ENCODE data around the gene SLC13A3. TPM values are rescaled to one million over a fixed set of nuclear protein-coding genes. Genes with fewer than 3 reads are reported as not detected.
A peak's percentile ranks its signal among the peaks of the same experiment; 100 is the strongest.

SLC13A3 gene
- total RNA-seq, 1 experiment from 2014 or later, result 17.5 TPM

GRCh38 chr20:46550461-46550860 lies 100.8 kb downstream of the SLC13A3 start, which contains the start of gene OCSTAMP:
Gene OCSTAMP (minus strand): TSS chr20:46550654. CDS start chr20:46550560, 94 bp downstream.
- Histone ChIP-seq H3K4me2 (ENCODE audit: insufficient read depth, insufficient read length, low read length) (no peak within 1 kb of the TSS), H3K56ac (ENCODE audit: insufficient read length, low read depth, low read length) (no peak within 1 kb of the TSS), H3T11ph (ENCODE audit: low read length) (no peak within 1 kb of the TSS), H3K14ac (ENCODE audit: insufficient read depth, low read length) (no peak within 1 kb of the TSS), H3K23me2 (ENCODE audit: insufficient read length, low read depth, low read length, poor library complexity, severe bottlenecking) (no peaks in the 10 kb centered on the region), H2AFZ (ENCODE audit: low read length) (no peak within 1 kb of the TSS), H3K18ac (ENCODE audit: insufficient read length, low read depth, low read length) (no peak within 1 kb of the TSS), H4K91ac (ENCODE audit: insufficient read length, low read depth, low read length) (no peak within 1 kb of the TSS), H2AK5ac (ENCODE audit: insufficient read length, low read length) (no peak within 1 kb of the TSS), H2BK15ac (ENCODE audit: low read depth, low read length) (no peak within 1 kb of the TSS), H3K27me3 (ENCODE audit: insufficient read depth, low read length) (no peaks in the 10 kb centered on the region), H2BK12ac (ENCODE audit: insufficient read length, low read depth, low read length) (no peak within 1 kb of the TSS), H3K23ac (ENCODE audit: insufficient read length, low read depth, low read length) (no peak within 1 kb of the TSS), H2BK5ac (ENCODE audit: insufficient read length, low read length) (no peak within 1 kb of the TSS), H3K79me1 (ENCODE audit: insufficient read depth, low read depth, low read length, poor library complexity, severe bottlenecking) (no peaks in the 10 kb centered on the region), H3K9me3 (ENCODE audit: control insufficient read depth, low read depth, low read length) (no peaks in the 10 kb centered on the region), H3K27ac (ENCODE audit: insufficient read length, low read depth, low read length) (no peak within 1 kb of the TSS), H3K4me1 (ENCODE audit: insufficient read depth, low read length) (peaks cover 6% of the 10 kb centered on the region; the same call in 1 of the 2 replicates), H2BK20ac (ENCODE audit: low read depth, low read length, poor library complexity, severe bottlenecking) (no peak within 1 kb of the TSS), H4K20me1 (ENCODE audit: control insufficient read depth, insufficient read depth, insufficient read length) (no peaks in the 10 kb centered on the region), H3K79me2 (ENCODE audit: insufficient read depth, low read length) (no peaks in the 10 kb centered on the region), H2BK120ac (ENCODE audit: low read depth, low read length, poor library complexity, severe bottlenecking) (no peak within 1 kb of the TSS), H3K4ac (ENCODE audit: low read depth, low read length) (no peak within 1 kb of the TSS; the same call in 1 of the 2 replicates), H4K8ac (replicated peaks; ENCODE audit: insufficient read length, low read depth, low read length) (no peak within 1 kb of the TSS), H4K5ac (ENCODE audit: insufficient read length, low read depth, low read length) (no peak within 1 kb of the TSS), H3K9ac (ENCODE audit: extremely low read depth, insufficient read length, low read length) (no peak within 1 kb of the TSS)
- Mint-ChIP-seq H3K27ac (peak within 1 kb of the TSS; percentile 37 to 93 (median 44); a peak in 4 of 7 replicates), H3K27me3 (ENCODE audit: low read depth) (no peaks in the 10 kb centered on the region), H3K9me3 (no peaks in the 10 kb centered on the region), H3K36me3 (ENCODE audit: insufficient read depth in 1 of 3, low read depth in 3 of 3) (no peaks in the 10 kb centered on the region), H3K4me1 (peaks cover 43 to 49% of the 10 kb centered on the region in 2 experiments), H3K4me3 (no peak within 1 kb of the TSS)
- WGBS (ENCODE audit: extremely low coverage, insufficient read length, low lambda C conversion rate), result no CpG with 5 or more reads among the region's 9 CpGs
- no peak for TF ChIP-seq CTCF (conservative IDR thresholded peaks at IDR 0.05)
- DNase-seq, result no peak

All from H9 (cell line).